A549 (cell line): Measurements from ENCODE around the gene IMPA2. TPM values are rescaled to one million over a fixed set of nuclear protein-coding genes. Genes with fewer than 3 reads are reported as not detected.

Experiments
- ATAC-seq, 2 experiments: fragments of 200-7000 bp in 1 of 2; fragments of >200 bp in 1 of 2; cut with Nextera tagmentation in 1 of 2; cut with Tn5 transposase in 1 of 2; 3 replicates each; pipeline versions ENCODE4 v1.8.0 to v1.9.1; 2018 to 2020; ENCODE audit warnings: mild to moderate bottlenecking in 1 of 2, moderate library complexity in 1 of 2
- CTCF ChIA-PET: fragments of 300-600 bp; sonication (Branson Sonifier 250); formaldehyde crosslinking; extraction: SDS; loops from one replicate; lab custom pipeline; 2021; ENCODE audit warnings: antibody characterized with exemption, inconsistent platforms; lab: Yijun Ruan, JAX
- POLR2A ChIA-PET: fragments of 350-600 bp; formaldehyde crosslinking; extraction: SDS; loops from one replicate; lab custom pipeline; 2021; ENCODE audit warnings: antibody characterized with exemption, inconsistent platforms; lab: Yijun Ruan, JAX
- DNase-seq, 2 experiments: peaks; one replicate each; pipeline versions ENCODE4 v3.0.0 to v3.0.0-alpha.2; 2011 to 2016; ENCODE audit warnings: low read depth in 1 of 2, low spot score in 1 of 2
- FAIRE-seq: peaks from 2 replicates; lab custom pipeline; 2011; peaks lifted over from hg19 to GRCh38; lab: Jason Lieb, UNC
- H3K27ac ChIP-seq, 2 experiments: fragments of >200 bp; sonication (Bioruptor Twin); formaldehyde crosslinking; 3 replicates each; pipeline ENCODE4 v1.5.1; 2016 to 2017
- H3K4me1 ChIP-seq: fragments of >200 bp; sonication (Bioruptor Twin); formaldehyde crosslinking; 3 replicates; pipeline ENCODE4 v1.6.1; 2016
- H3K4me2 ChIP-seq: fragments of >200 bp; sonication (Bioruptor Twin); formaldehyde crosslinking; 3 replicates; pipeline ENCODE4 v1.6.1; 2016
- H3K4me3 ChIP-seq: fragments of >200 bp; sonication (Bioruptor Twin); formaldehyde crosslinking; 3 replicates; pipeline ENCODE4 v1.5.1; 2016
- H3K9me3 ChIP-seq: fragments of >200 bp; sonication (Bioruptor Twin); formaldehyde crosslinking; 3 replicates; pipeline ENCODE4 v1.6.1; 2016
- ATOH8 ChIP-seq: fragments of 250-450 bp; sonication (Bioruptor Pico); IDR thresholded peaks from 2 replicates; pipeline ENCODE4 v1.5.0; 2020; ENCODE audit warnings: low read depth, mild to moderate bottlenecking, moderate library complexity
- CBX2 ChIP-seq: fragments of 200-600 bp; sonication (generic); IDR thresholded peaks from 2 replicates; pipeline ENCODE4 v1.6.1; 2016; ENCODE audit warnings: low read depth, mild to moderate bottlenecking, borderline replicate concordance
- CBX8 ChIP-seq: fragments of 200-600 bp; sonication (generic); IDR thresholded peaks from 2 replicates; pipeline ENCODE4 v1.6.1; 2016
- CHD4 ChIP-seq: fragments of 200-600 bp; sonication (generic); IDR thresholded peaks from 2 replicates; pipeline ENCODE4 v1.6.1; 2016; ENCODE audit warnings: antibody characterized with exemption, mild to moderate bottlenecking, borderline replicate concordance
- EHF ChIP-seq: fragments of 250-450 bp; sonication (Bioruptor Pico); IDR thresholded peaks from 2 replicates; pipeline ENCODE4 v1.5.0; 2020; ENCODE audit warnings: mild to moderate bottlenecking
- FOSL2 ChIP-seq, 2 experiments: fragments of 450-650 bp in 1 of 2; fragments of >200 bp in 1 of 2; sonication (Bioruptor Twin) in 1 of 2; formaldehyde crosslinking; IDR thresholded peaks; 2 replicates each; pipeline versions ENCODE4 v1.5.0 to v1.6.1; 2016 to 2020; ENCODE audit warnings: mild to moderate bottlenecking in 1 of 2, moderate library complexity in 1 of 2
- HOXA7 ChIP-seq: fragments of 250-450 bp; sonication (Bioruptor Pico); IDR thresholded peaks from 2 replicates; pipeline ENCODE4 v1.5.0; 2020; ENCODE audit warnings: mild to moderate bottlenecking, moderate library complexity
- NPAS2 ChIP-seq: fragments of 250-450 bp; sonication (Bioruptor Pico); IDR thresholded peaks from 2 replicates; pipeline ENCODE4 v1.8.0; 2022; ENCODE audit warnings: mild to moderate bottlenecking, moderate library complexity, borderline replicate concordance
- RARB ChIP-seq: fragments of 250-450 bp; sonication (Bioruptor Pico); IDR thresholded peaks from 2 replicates; pipeline ENCODE4 v1.8.0; 2021; ENCODE audit warnings: mild to moderate bottlenecking, moderate library complexity
- RCOR1 ChIP-seq: fragments of 150-350 bp; IDR thresholded peaks from 2 replicates; pipeline ENCODE4 v1.6.1; 2014; ENCODE audit warnings: antibody characterized with exemption, low read length, low read depth
- WGBS: methylation state at CpG from one replicate; pipeline ENCODE4 v1.1.6; 2017; ENCODE audit errors: missing lambda C conversion rate; 5-methylcytosine and 5-hydroxymethylcytosine counted together
- polyA plus RNA-seq, 4 experiments: library from polyadenylated mRNA; depleted of rRNA in 3 of 4; stranded (reverse); fragments of >200 nt; fragmentation: RNase III in 1 of 4; extraction: RNeasy Plus Mini Kit Qiagen cat#74134 plus additional on column Dnase treatment in 1 of 4; gene quantifications; 2 replicates in 3 of 4; 3 replicates in 1 of 4; pipeline ENCODE4 v1.2.3, GENCODE V29; 2011 to 2017
- TF ChIP-seq, protein P1 (sequence below): fragments of 150-350 bp; IDR thresholded peaks from 2 replicates; pipeline ENCODE4 v1.6.1; 2014; ENCODE audit warnings: low read depth, mild to moderate bottlenecking, low read length

Gene IMPA2
- polyA plus RNA-seq, 2 of the 4 experiments (the other 2 are of a cell fraction): 35.1 to 65.3 TPM

- Histone ChIP-seq H3K4me3 (no peak overlapping the region), H3K9me3 (no peaks in the 10 kb centered on the region), H3K4me1 (0 out of 3 replicates have a peak, but pooled peaks cover 3% of the 10 kb centered on the region), H3K4me2 (no peak overlapping the region), H3K27ac (no peak overlapping the region)
- DNase-seq (no peak), FAIRE-seq (no peak), ATAC-seq (peak in 1 of 2 experiments; percentile 79; a peak in 3 of 6 replicates)
- ChIA-PET POLR2A (no interaction called here), CTCF (interaction anchor here (0.8 kb wide), 1 partner anchor 19 kb away, joined by 3 read pairs; no protein-coding TSS in a partner anchor)
- TF ChIP-seq HOXA7: no peak
- TF ChIP-seq, protein P1, sequence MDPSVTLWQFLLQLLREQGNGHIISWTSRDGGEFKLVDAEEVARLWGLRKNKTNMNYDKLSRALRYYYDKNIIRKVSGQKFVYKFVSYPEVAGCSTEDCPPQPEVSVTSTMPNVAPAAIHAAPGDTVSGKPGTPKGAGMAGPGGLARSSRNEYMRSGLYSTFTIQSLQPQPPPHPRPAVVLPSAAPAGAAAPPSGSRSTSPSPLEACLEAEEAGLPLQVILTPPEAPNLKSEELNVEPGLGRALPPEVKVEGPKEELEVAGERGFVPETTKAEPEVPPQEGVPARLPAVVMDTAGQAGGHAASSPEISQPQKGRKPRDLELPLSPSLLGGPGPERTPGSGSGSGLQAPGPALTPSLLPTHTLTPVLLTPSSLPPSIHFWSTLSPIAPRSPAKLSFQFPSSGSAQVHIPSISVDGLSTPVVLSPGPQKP: no peak
- TF ChIP-seq ATOH8 (CRISPR knock-in tag): no peak
- TF ChIP-seq CBX8: no peak
- 41% methylated on average over 7 of the region's 14 CpGs for WGBS
Measured at GRCh38 chr18:12057419-12058039, 76.2 kb downstream of the IMPA2 start.

DNA sequence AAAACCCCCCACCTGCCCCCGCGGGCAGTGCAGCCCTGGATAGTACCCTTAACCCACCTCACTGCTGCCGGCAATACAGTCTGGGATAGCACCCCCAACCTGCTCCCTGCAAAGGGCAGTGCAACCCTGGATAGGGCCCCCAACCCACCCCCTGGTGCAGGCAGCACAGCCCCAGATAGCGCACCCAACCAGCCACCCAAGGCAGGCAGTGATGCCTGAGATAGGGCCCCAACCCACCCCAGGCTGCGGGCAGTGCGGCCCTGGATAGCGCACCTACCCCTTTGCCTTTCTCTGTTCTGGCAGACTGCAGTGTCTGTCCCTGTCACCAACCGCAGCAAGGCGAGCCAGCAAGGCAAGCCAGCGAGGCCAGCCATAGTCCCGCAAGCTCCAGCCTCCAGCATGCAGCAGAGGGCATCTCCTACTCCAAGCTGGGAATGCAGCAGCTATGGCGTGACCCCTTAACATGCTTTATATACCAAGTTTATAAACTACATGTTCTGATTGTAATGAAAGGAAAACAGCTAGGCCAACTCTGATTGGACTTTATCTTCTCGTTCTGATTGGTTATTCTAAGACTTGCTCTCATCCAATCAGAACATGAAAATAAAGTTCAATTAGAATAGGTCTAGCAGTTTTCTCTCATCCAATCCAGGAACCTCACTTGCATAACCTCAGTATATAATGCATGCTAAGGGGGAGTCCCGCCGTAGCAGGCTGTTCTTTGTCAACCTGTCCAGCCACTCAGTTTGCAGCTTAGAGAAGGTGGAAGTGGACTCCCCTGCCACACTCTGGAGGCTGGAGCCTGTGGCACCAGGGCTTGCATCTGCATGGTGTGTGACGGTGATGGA lies 78.3 kb downstream of the IMPA2 start:
- Histone ChIP-seq H3K9me3 (no peaks in the 10 kb centered on the region), H3K4me3 (no peak overlapping the region), H3K4me1 (0 out of 3 replicates have a peak, but pooled peaks cover 3% of the 10 kb centered on the region), H3K27ac (no peak overlapping the region), H3K4me2 (peak overlapping the region; percentile 47; the same call in 2 of the 3 replicates)
- DNase-seq (no peak), ATAC-seq (no peak; a peak in 1 of 6 replicates), FAIRE-seq (no peak)
- no peak for TF ChIP-seq RARB (CRISPR knock-in tag)
- TF ChIP-seq NPAS2: no peak
- ChIA-PET CTCF (interaction anchor here (2.0 kb wide), 1 partner anchor 10 kb away, joined by 9 read pairs; no protein-coding TSS in a partner anchor), POLR2A (interaction anchor here (0.6 kb wide), 1 partner anchor 250 kb away, joined by 14 read pairs; no protein-coding TSS in a partner anchor)
- WGBS: 78% methylated on average over 5 of the region's 16 CpGs

GRCh38 chr18:12060182-12060870 lies 79.0 kb downstream of the IMPA2 start:
- FAIRE-seq (no peak), ATAC-seq (peak; percentile 92 to 93), DNase-seq (peak in 1 of 2 experiments; percentile 21)
- 17% methylated on average over 6 of the region's 20 CpGs for WGBS
- Histone ChIP-seq H3K4me2 (peak overlapping the region; percentile 47; the same call in 2 of the 3 replicates), H3K9me3 (no peaks in the 10 kb centered on the region), H3K27ac (0 out of 6 replicates have a peak overlapping the region, but pooled peaks of 1 of the 2 experiments have one; percentile 31), H3K4me1 (0 out of 3 replicates have a peak, but pooled peaks cover 3% of the 10 kb centered on the region), H3K4me3 (no peak overlapping the region)
- POLR2A ChIA-PET: interaction anchor here (0.6 kb wide), 1 partner anchor 249 kb away, joined by 14 read pairs; no protein-coding TSS in a partner anchor
- TF ChIP-seq RCOR1 (no peak), FOSL2 (IDR thresholded peaks at IDR 0.05) (no peak), FOSL2 (CRISPR knock-in tag; IDR thresholded peaks at IDR 0.05) (peak; percentile 20; the same call in 1 of the 2 replicates), CBX2 (no peak), RARB (CRISPR knock-in tag) (no peak)
- CTCF ChIA-PET: interaction anchor here (2.0 kb wide), 1 partner anchor 11 kb away, joined by 9 read pairs; no protein-coding TSS in a partner anchor

DNA sequence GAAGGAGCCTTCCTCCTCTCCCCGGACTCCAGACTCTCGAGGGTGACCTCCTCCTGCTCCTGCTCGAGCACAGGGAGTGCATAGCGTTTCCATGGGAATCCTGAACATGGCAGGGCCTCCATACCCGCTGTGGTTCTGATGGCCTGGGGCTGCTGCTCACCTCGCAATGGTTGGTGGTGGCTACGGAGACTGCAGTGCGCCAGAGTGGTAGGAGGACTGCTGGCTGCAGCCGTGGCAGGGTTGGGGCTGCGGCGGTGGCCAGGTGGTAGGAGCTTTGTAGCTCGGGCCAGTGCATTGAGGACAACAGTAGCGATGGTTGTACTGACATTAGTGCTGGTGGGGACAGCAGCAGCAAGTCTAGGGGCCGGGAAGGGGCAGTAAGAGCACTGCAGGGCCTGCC lies 80.4 kb downstream of the IMPA2 start:
- TF ChIP-seq CHD4 (no peak), EHF (no peak)
- TF ChIP-seq, all 56 proteins: peak for 0
- ATAC-seq (no peak), DNase-seq (no peak), FAIRE-seq (no peak)
- CTCF ChIA-PET: interaction anchor here (1.3 kb wide), 1 partner anchor 30 kb away, joined by 4 read pairs; no protein-coding TSS in a partner anchor
- H3K4me1 ChIP-seq: 0 out of 3 replicates have a peak, but pooled peaks cover 3% of the 10 kb centered on the region
- no peak overlapping the region for H3K4me2 ChIP-seq
- POLR2A ChIA-PET: no interaction called here
- no peaks in the 10 kb centered on the region for H3K9me3 ChIP-seq
- WGBS: 80% methylated on average over 4 of the region's 14 CpGs
- no peak overlapping the region for H3K27ac ChIP-seq
- H3K4me3 ChIP-seq: no peak overlapping the region
